NB4 (cell line): Measurements from ENCODE around the gene ANKRD2.
A peak's percentile ranks its signal among the peaks of the same experiment; 100 is the strongest.
"Not testable (repeated sequence)": the region's sequence is repeated elsewhere in the genome, so short reads cannot be mapped to it uniquely, and the experiment has no call there.

ENCODE experiments used
- DNase-seq: peaks from one replicate; pipeline ENCODE4 v3.0.0; 2010; ENCODE audit warnings: low read depth
- H3K4me3 ChIP-seq: one replicate; pipeline ENCODE4 v1.5.1; 2011; ENCODE audit warnings: mild to moderate bottlenecking, low read depth, low read length, moderate library complexity
- MYC ChIP-seq: IDR thresholded peaks from 2 replicates; pipeline ENCODE4 v1.6.1; 2011; ENCODE audit warnings: low read depth, low read length
- POLR2A ChIP-seq: IDR thresholded peaks from 2 replicates; pipeline ENCODE4 v1.6.1; 2011; ENCODE audit warnings: mild to moderate bottlenecking; ENCODE audit not compliant: insufficient read length; ENCODE audit errors: extremely low read depth
- TF ChIP-seq, protein P1 (sequence below): IDR thresholded peaks from 2 replicates; pipeline ENCODE4 v1.6.1; 2011; ENCODE audit warnings: low read depth, low read length
- TF ChIP-seq, protein P2 (sequence below): IDR thresholded peaks from one replicate; pipeline ENCODE4 v1.5.1; 2012; ENCODE audit warnings: low read depth, low read length

The ANKRD2 gene

DNA sequence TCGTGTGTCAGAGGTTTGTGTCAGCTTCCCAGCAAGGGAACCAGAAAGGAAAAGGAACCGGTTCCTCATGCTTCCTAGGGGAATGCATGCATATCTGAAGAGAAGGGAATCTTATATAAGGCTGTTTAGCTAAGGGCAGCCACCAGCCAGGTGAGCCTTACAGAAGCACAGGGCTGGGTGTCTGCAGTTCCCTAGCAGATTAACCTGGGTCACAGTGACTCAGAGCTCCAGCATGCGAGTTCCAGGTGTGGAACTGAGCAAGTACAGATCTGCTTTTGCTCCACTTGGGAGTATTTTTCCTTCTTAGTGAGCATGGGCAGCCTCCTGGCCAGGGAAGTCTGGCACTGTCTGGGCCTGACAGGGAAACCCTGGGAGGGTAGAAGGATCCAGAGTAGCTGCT, 957 bp upstream of the ANKRD2 start:
- H3K4me3 ChIP-seq: no peak overlapping the region
- DNase-seq: no peak
- TF ChIP-seq MYC: no peak
- TF ChIP-seq, protein P1, sequence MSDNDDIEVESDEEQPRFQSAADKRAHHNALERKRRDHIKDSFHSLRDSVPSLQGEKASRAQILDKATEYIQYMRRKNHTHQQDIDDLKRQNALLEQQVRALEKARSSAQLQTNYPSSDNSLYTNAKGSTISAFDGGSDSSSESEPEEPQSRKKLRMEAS: no peak
- no peak for TF ChIP-seq POLR2A
- TF ChIP-seq, protein P2, sequence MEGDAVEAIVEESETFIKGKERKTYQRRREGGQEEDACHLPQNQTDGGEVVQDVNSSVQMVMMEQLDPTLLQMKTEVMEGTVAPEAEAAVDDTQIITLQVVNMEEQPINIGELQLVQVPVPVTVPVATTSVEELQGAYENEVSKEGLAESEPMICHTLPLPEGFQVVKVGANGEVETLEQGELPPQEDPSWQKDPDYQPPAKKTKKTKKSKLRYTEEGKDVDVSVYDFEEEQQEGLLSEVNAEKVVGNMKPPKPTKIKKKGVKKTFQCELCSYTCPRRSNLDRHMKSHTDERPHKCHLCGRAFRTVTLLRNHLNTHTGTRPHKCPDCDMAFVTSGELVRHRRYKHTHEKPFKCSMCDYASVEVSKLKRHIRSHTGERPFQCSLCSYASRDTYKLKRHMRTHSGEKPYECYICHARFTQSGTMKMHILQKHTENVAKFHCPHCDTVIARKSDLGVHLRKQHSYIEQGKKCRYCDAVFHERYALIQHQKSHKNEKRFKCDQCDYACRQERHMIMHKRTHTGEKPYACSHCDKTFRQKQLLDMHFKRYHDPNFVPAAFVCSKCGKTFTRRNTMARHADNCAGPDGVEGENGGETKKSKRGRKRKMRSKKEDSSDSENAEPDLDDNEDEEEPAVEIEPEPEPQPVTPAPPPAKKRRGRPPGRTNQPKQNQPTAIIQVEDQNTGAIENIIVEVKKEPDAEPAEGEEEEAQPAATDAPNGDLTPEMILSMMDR: no peak

DNA sequence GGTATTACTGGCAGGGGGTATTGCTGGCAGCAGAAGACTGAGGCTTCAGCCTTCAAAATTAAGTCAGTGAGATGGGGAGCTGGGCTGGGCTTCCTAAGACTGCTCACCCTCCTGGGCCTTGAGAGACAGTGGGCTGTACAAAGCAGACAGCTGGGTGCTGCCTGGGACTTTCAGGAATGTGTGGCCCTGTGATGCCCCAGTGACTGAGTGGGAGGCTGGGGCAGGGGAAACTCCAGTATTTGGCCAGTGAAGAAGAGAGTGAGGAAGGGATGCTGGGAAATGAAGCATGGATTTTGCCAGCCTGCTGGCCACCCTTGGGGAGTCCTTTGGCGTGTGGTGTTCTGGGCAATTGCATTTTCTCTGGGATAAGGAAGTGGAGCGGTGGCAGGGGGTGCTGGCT, 442 bp downstream of the ANKRD2 start:
- no peak for TF ChIP-seq MYC
- TF ChIP-seq, protein P2: no peak
- TF ChIP-seq POLR2A: no peak
- TF ChIP-seq, protein P1: no peak
- DNase-seq: no peak

GRCh38 chr10:97573672-97574071, 1.1 kb downstream of the ANKRD2 start:
- TF ChIP-seq MYC (no peak), POLR2A (no peak)
- TF ChIP-seq, protein P1: no peak
- TF ChIP-seq, protein P2: no peak
- no peak overlapping the region for H3K4me3 ChIP-seq
- no peak for DNase-seq

More for the DNA sequence above, 442 bp downstream of the ANKRD2 start:
- no peak overlapping the region for H3K4me3 ChIP-seq

DNA sequence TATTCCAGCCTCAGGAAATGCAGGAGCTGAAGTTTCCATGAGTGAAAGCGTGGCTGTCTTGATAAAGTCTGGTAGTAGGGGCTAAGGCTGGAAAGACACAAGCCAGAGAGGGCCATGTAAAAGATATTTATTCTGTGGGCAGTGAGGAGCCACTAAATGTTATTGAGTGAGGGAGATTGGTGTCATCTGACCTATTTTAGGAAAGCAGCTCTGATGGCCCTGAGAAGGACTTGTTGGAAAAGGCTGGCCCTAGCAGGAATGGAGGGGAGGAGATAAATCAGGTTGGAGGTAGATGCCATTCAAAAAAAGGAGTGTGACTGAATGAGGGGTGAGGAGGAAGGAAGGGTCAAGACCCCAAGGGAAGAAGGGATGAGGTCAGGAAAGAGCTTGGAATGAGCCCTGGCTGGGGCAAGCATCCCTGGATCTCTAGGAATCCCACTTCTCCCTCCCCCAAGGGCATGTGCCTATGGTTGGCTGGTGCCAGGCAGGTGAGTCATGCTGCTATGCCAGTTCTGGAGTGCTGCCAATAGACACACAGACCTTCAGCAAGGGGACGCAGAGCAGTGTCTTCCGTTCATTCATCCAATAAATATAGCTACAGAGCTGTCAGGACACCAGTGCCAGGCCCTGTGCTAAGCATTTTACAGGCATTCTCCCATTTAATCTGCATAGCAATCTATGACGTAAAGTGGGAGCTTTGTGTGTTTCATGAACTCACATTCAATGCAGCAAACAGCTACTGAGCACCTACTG, 2.0 kb downstream of the ANKRD2 start:
- DNase-seq: peak; percentile 22
- no peak overlapping the region for H3K4me3 ChIP-seq
- TF ChIP-seq MYC: no peak
- TF ChIP-seq POLR2A: no peak
- TF ChIP-seq, protein P2: no peak

GRCh38 chr10:97575127-97575668, 2.6 kb downstream of the ANKRD2 start:
- TF ChIP-seq MYC (no peak), POLR2A (no peak)
- TF ChIP-seq, protein P1: no peak
- TF ChIP-seq, protein P2: no peak
- no peak overlapping the region for H3K4me3 ChIP-seq

GRCh38 chr10:97576487-97576886, 3.9 kb downstream of the ANKRD2 start:
- not testable (repeated sequence) for DNase-seq, H3K4me3 ChIP-seq

More at GRCh38 chr10:97575127-97575668, 2.6 kb downstream of the ANKRD2 start:
- DNase-seq: no peak
